Sigmoid colon (tissue), 4 donors: ENCODE data around the gene CHIT1.

Experiments
- EP300 ChIP-seq, 4 donors: sonication (generic); formaldehyde crosslinking; IDR thresholded peaks; one replicate each; pipeline ENCODE4 v1.6.1; 2017; ENCODE audit warnings: antibody characterized with exemption in 4 of 4
- POLR2A ChIP-seq, 2 donors: fragments of 450-650 bp; IDR thresholded peaks; one replicate each; pipeline ENCODE4 v1.6.1; 2016; ENCODE audit warnings: antibody characterized with exemption in 2 of 2, mild to moderate bottlenecking in 2 of 2, moderate library complexity in 2 of 2
- POLR2AphosphoS5 ChIP-seq, 4 donors: sonication (generic); formaldehyde crosslinking; IDR thresholded peaks; one replicate each; pipeline ENCODE4 v1.6.1; 2017; ENCODE audit warnings: antibody characterized with exemption in 4 of 4
- TF ChIP-seq, protein P1 (sequence below), 4 experiments: fragments of 450-650 bp in 3 of 4; fragments of 200-600 bp in 1 of 4; IDR thresholded peaks; one replicate each; pipeline ENCODE4 v1.5.1; 2016 to 2019; ENCODE audit warnings: antibody characterized with exemption in 4 of 4, mild to moderate bottlenecking in 3 of 4, moderate library complexity in 2 of 4

DNA sequence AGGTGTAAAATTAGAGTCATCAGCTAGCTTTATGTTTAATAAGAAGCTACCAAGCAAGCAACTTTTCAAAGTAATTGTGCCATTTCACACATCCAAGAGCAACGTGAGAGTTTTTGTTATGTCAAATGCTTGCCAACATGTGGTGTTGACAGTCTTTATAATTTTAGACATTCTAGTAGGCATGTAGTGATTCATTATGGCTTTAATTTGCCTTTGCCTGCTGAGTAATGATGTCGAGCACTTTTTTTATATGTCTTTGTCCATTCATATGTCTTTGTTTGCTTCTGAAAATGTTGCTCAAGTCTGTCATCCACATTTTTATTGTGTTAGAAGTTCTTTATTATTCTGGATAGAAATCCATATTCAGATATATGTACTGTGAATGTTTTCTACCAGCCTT is 21.4 kb upstream of the CHIT1 start:
- TF ChIP-seq, protein P1, sequence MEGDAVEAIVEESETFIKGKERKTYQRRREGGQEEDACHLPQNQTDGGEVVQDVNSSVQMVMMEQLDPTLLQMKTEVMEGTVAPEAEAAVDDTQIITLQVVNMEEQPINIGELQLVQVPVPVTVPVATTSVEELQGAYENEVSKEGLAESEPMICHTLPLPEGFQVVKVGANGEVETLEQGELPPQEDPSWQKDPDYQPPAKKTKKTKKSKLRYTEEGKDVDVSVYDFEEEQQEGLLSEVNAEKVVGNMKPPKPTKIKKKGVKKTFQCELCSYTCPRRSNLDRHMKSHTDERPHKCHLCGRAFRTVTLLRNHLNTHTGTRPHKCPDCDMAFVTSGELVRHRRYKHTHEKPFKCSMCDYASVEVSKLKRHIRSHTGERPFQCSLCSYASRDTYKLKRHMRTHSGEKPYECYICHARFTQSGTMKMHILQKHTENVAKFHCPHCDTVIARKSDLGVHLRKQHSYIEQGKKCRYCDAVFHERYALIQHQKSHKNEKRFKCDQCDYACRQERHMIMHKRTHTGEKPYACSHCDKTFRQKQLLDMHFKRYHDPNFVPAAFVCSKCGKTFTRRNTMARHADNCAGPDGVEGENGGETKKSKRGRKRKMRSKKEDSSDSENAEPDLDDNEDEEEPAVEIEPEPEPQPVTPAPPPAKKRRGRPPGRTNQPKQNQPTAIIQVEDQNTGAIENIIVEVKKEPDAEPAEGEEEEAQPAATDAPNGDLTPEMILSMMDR (IDR thresholded peaks at IDR 0.05) = no peak
- TF ChIP-seq POLR2A (IDR thresholded peaks at IDR 0.05) = no peak
- TF ChIP-seq EP300 (IDR thresholded peaks at IDR 0.05) = no peak
- TF ChIP-seq POLR2AphosphoS5 (IDR thresholded peaks at IDR 0.05) = no peak
